ENCODE measurements around the gene ITGB1BP2. TPM values are rescaled to one million over a fixed set of nuclear protein-coding genes. Genes with fewer than 3 reads are reported as not detected.

The ITGB1BP2 gene
- total RNA-seq, 1 experiment from 2014 or later = 1.4 TPM

DNA sequence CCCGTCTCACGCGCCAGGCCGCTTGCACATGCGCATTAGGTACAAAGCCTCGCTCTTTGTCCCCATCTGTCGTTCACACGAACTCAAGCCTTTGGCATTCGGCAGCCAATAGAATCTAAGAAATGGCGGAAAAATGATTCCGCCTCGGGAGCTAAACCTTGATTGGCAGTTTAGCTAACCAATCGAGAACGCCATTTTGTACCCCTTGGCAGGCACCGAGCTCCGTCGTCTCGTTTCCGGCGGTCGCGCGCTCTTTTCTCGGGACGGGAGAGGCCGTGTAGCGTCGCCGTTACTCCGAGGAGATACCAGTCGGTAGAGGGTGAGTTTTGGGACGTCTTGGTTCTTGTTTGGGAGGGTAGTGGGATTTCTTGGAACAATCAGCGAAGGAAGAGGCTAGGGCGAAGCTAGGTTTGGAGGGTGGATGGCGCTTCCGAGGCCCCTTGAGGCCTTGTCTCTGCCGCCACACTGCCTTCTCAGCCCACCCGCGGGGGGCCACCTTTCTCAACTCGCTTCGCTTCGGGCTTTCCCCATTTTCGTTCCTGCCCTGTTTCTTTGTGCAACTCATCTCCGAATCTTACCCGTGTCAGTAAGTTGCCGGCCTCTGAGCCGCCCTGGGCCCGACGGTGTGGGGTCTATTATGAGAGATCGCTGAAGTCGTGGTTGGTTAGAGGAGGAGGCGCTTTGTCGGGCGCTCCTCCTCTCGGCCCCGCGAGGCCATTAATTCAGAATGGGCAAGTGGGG is 18.0 kb upstream of the ITGB1BP2 start, which contains the start of gene NONO:
Gene NONO, plus strand, starts transcription at position 233 of the 741 bp plus-strand sequence. CDS start 7,003 bp downstream, outside the sequence.
- intact Hi-C loops (cut with micrococcal nuclease) = loop anchor here (5.0 kb wide), 1 partner anchor 101 kb away; no protein-coding TSS in a partner anchor
- POLR2A ChIA-PET = interaction anchor here (0.6 to 4.4 kb wide), 23 partner anchors 9 to 1362 kb away, joined by 3 to 64 read pairs (median 4); partner anchors contain the start of genes MED12, OGT, TAF1 and ZMYM3
- peak; percentile 97 for DNase-seq (ENCODE audit: unreplicated experiment)
- TSS peak; percentile 66 for BruUV-seq (replicated peaks)
- Mint-ChIP-seq H3K4me1 (ENCODE audit: insufficient read depth, unreplicated experiment) (no peaks in the 10 kb centered on the region), H3K4me3 (ENCODE audit: unreplicated experiment) (peak within 1 kb of the TSS; percentile 96), H3K27me3 (ENCODE audit: insufficient read depth, unreplicated experiment) (peaks cover 10% of the 10 kb centered on the region), H3K9me3 (ENCODE audit: unreplicated experiment) (peaks cover 9% of the 10 kb centered on the region), H3K27ac (ENCODE audit: low read depth, unreplicated experiment) (peak within 1 kb of the TSS; percentile 98), H3K36me3 (ENCODE audit: insufficient read depth, unreplicated experiment) (peaks cover 38% of the 10 kb centered on the region)
- TF ChIP-seq, protein P1, sequence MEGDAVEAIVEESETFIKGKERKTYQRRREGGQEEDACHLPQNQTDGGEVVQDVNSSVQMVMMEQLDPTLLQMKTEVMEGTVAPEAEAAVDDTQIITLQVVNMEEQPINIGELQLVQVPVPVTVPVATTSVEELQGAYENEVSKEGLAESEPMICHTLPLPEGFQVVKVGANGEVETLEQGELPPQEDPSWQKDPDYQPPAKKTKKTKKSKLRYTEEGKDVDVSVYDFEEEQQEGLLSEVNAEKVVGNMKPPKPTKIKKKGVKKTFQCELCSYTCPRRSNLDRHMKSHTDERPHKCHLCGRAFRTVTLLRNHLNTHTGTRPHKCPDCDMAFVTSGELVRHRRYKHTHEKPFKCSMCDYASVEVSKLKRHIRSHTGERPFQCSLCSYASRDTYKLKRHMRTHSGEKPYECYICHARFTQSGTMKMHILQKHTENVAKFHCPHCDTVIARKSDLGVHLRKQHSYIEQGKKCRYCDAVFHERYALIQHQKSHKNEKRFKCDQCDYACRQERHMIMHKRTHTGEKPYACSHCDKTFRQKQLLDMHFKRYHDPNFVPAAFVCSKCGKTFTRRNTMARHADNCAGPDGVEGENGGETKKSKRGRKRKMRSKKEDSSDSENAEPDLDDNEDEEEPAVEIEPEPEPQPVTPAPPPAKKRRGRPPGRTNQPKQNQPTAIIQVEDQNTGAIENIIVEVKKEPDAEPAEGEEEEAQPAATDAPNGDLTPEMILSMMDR (IDR thresholded peaks at IDR 0.05; ENCODE audit: unreplicated experiment) = no peak
- CTCF ChIA-PET = interaction anchor here (0.6 to 1.3 kb wide), 7 partner anchors 15 to 991 kb away, joined by 3 to 4 read pairs (median 3); partner anchors contain the start of gene ZMYM3

DNA sequence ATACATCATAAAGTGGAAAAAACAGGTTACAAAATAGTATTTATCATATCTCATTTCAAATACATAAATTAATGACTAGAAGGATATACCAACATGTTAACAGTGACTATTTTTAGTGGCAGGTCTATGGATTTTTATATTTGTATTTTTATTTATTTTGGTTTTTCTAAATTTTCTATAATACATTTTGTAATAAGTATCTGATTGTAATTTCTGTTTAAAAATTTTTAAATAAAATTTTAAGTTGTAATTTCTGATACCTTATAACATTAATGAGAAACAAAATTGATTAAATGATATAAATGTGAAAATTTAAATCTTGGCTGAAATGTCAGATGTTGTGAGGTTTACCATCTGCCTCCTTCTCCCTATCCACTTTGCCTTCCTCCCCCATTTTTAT is 15.6 kb upstream of the ITGB1BP2 start:
- TF ChIP-seq, protein P1 (IDR thresholded peaks at IDR 0.05; ENCODE audit: unreplicated experiment) = no peak
- Mint-ChIP-seq H3K27ac (ENCODE audit: low read depth, unreplicated experiment) (no peak overlapping the region), H3K9me3 (ENCODE audit: unreplicated experiment) (no peaks in the 10 kb centered on the region), H3K36me3 (ENCODE audit: insufficient read depth, unreplicated experiment) (peaks cover 60% of the 10 kb centered on the region), H3K4me1 (ENCODE audit: insufficient read depth, unreplicated experiment) (no peaks in the 10 kb centered on the region), H3K27me3 (ENCODE audit: insufficient read depth, unreplicated experiment) (no peaks in the 10 kb centered on the region), H3K4me3 (ENCODE audit: unreplicated experiment) (peak overlapping the region; percentile 96)
- intact Hi-C loops (cut with micrococcal nuclease) = no loop called here
- BruUV-seq (replicated peaks) = no TSS peak
- no peak for DNase-seq (ENCODE audit: unreplicated experiment)
- ChIA-PET POLR2A (interaction anchor here (0.6 to 4.4 kb wide), 4 partner anchors 32 to 247 kb away, joined by 3 to 44 read pairs (median 6); partner anchors contain the start of genes OGT, TAF1 and ZMYM3), CTCF (no interaction called here)

DNA sequence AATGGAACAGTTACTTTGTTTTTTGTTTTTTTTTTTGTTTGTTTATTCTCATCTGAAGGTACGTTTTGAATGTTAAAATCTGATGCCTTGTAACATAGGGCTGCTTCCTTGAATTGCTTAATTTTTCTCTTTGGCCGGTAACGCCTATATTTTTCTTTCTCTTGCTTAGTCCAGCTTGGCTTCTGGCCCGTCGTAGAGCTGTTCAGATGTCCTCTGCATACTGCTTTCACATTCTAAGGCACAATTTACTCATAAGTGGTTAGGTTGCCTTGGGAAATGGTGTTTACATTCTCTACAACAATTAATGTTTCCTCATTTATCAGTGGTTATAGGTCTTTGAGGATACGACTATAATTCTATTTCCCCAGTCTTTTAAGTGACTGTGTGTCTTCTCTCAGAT is 10.2 kb upstream of the ITGB1BP2 start:
- POLR2A ChIA-PET = interaction anchor here (1.6 kb wide), 1 partner anchor 8 kb away, joined by 4 read pairs; the partner anchor contains the start of gene NONO
- CTCF ChIA-PET = interaction anchor here (0.6 to 0.9 kb wide), 2 partner anchors 9 to 113 kb away, joined by 3 to 5 read pairs; no protein-coding TSS in a partner anchor
- H3K4me1 Mint-ChIP-seq (ENCODE audit: insufficient read depth, unreplicated experiment) = no peaks in the 10 kb centered on the region
- peaks cover 90% of the 10 kb centered on the region for H3K36me3 Mint-ChIP-seq (ENCODE audit: insufficient read depth, unreplicated experiment)
- no TSS peak for BruUV-seq (replicated peaks)
- no peak overlapping the region for H3K4me3 Mint-ChIP-seq (ENCODE audit: unreplicated experiment)
- H3K27me3 Mint-ChIP-seq (ENCODE audit: insufficient read depth, unreplicated experiment) = peaks cover 16% of the 10 kb centered on the region
- TF ChIP-seq, protein P1 (IDR thresholded peaks at IDR 0.05; ENCODE audit: unreplicated experiment) = no peak
- H3K27ac Mint-ChIP-seq (ENCODE audit: low read depth, unreplicated experiment) = no peak overlapping the region
- H3K9me3 Mint-ChIP-seq (ENCODE audit: unreplicated experiment) = no peaks in the 10 kb centered on the region
- intact Hi-C loops (cut with micrococcal nuclease) = no loop called here
- DNase-seq (ENCODE audit: unreplicated experiment) = no peak

DNA sequence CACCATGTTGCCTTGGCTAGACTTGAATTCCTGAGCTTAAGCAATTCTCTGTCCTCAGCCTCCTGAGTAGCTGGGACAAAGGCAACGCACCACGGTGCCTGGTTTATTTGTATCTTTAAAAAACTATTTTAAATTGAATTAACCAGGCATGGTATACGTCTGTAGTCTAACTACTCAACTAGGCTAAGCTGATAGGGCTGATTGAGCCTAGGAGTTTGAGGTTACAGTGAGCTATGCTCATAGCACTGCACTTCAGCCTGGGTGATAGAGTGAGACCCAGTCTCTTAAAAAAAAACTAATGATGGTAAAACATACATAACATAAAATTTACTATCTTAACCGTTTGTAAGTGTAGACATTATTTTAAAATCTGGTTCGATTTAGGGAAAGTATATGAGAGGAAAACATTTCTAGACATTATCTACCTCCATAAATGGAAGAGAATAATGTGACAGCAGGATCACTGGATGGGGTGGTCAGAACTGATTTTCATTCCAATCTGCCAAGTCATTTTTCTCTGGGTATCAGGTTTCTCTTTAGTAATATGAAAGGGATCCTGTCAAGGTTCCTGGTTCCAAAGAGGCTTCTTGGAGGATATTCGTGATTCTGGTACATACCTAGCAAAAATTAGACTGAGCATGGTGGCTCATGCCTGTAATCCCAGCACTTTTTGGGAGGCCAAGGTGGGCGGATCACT is 8.7 kb upstream of the ITGB1BP2 start:
- Mint-ChIP-seq H3K27ac (ENCODE audit: low read depth, unreplicated experiment) (no peak overlapping the region), H3K9me3 (ENCODE audit: unreplicated experiment) (no peaks in the 10 kb centered on the region), H3K4me1 (ENCODE audit: insufficient read depth, unreplicated experiment) (no peaks in the 10 kb centered on the region), H3K27me3 (ENCODE audit: insufficient read depth, unreplicated experiment) (peaks cover 28% of the 10 kb centered on the region), H3K36me3 (ENCODE audit: insufficient read depth, unreplicated experiment) (peaks cover 98% of the 10 kb centered on the region), H3K4me3 (ENCODE audit: unreplicated experiment) (no peak overlapping the region)
- no peak for DNase-seq (ENCODE audit: unreplicated experiment)
- intact Hi-C loops (cut with micrococcal nuclease) = no loop called here
- ChIA-PET POLR2A (interaction anchor here (1.2 to 1.6 kb wide), 4 partner anchors 8 to 73 kb away, joined by 3 to 4 read pairs (median 4); partner anchors contain the start of genes ITGB1BP2, NONO and TAF1), CTCF (no interaction called here)
- BruUV-seq (replicated peaks) = no TSS peak
- TF ChIP-seq, protein P1 (IDR thresholded peaks at IDR 0.05; ENCODE audit: unreplicated experiment) = no peak
